Jurkat, Clone E6-1 (cell line): Measurements from ENCODE around the gene LYPD8. TPM values are rescaled to one million over a fixed set of nuclear protein-coding genes. Genes with fewer than 3 reads are reported as not detected.
"Not testable (repeated sequence)": the region's sequence is repeated elsewhere in the genome, so short reads cannot be mapped to it uniquely, and the experiment has no call there.

Experiments
- DNase-seq: peaks from one replicate; pipeline ENCODE4 v3.0.0-alpha.2; 2011; ENCODE audit warnings: low read depth, low spot score
- H3K4me3 ChIP-seq: 2 replicates; pipeline ENCODE4 v1.5.1; 2011; ENCODE audit warnings: mild to moderate bottlenecking, low read length, control low read depth, moderate library complexity
- polyA plus RNA-seq: library from polyadenylated mRNA; unstranded; fragments of >200 nt; gene quantifications from one replicate; pipeline ENCODE4 v1.2.1, GENCODE V29; 2012; ENCODE audit warnings: missing spikeins; ENCODE audit not compliant: insufficient read length, insufficient read depth

The LYPD8 gene, protein sequence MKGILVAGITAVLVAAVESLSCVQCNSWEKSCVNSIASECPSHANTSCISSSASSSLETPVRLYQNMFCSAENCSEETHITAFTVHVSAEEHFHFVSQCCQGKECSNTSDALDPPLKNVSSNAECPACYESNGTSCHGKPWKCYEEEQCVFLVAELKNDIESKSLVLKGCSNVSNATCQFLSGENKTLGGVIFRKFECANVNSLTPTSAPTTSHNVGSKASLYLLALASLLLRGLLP
- polyA plus RNA-seq: not detected

DNA sequence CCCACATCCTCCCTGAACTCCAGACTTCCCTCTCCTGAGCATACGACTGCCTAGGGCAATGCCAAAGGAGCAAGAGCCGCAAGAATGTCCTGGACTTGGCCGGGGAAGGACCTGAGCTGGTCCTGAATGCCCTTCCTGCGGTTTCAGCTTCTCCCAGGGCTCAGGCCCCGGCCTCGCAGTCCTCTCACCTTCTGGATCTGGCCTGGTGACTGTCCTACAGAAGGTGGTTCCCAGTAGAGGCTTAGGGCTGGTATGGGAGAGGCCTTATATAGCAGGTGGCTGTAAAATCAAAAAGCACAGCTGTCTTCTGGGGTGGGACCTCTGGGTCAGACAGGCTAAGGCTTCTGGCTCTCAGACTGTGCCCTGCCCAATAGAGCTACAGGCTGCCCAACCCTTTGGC, at the start of gene LYPD8:
Gene LYPD8 (minus strand): TSS at position 243 of the 400 bp plus-strand sequence. CDS start 4,678 bp downstream, outside the sequence.
- DNase-seq: no peak
- no peak within 1 kb of the TSS for H3K4me3 ChIP-seq

DNA sequence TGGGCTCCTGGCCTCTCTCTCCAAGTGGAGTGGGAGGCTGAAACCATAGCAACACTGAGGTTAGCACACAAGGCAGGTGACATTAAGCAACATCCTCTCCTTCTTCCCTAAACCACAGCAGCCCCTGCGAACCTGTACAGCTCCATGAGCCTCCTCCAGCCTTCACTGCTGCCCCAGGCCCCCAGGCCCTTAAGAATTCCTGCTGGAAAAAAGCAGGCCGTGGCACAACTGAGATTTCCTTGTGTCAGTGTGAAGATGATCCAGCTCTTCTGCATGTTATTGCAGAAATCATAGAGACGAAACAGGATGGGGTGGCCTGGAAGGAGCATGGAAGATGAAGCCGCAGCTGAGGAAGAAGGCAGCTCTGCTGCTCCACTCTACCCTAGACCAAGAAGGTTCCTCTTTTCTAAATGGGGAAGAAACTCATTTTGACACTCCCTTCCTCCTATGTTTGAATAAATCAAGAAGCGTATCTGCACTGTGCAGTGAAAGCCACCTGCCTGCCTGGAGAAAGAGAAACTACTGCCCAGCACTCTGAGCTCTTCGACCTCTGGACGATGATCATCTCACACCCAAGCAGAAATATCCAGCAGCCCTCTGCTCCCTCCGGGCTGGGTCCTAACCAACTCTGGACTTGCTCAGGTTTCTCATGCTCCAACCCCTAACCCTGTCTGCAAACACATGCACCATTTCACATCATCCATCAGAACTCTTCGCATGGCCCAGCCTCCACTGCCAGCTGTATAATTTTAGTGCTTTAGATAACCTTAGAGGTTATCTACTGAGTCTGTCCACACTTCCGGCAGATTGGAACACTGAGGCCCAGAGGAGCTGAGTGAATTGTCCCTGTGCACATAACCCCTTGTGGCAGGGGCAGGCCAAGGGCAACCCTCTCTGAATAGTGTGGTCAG, 49.5 kb upstream of the LYPD8 start:
- no peak for DNase-seq
- H3K4me3 ChIP-seq: no peak overlapping the region

DNA sequence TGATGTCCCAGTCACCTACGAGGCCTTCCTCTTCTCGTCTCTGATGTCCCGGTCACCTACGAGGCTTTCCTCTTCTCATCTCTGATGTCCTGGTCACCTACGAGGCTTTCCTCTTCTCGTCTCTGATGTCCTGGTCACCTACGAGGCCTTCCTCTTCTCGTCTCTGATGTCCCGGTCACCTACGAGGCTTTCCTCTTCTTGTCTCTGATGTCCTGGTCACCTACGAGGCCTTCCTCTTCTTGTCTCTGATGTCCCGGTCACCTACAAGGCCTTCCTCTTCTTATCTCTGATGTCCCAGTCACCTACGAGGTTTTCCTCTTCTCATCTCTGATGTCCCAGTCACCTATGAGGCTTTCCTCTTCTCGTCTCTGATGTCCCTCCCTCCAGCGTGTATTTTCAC, 47.9 kb upstream of the LYPD8 start:
- not testable (repeated sequence) for H3K4me3 ChIP-seq, DNase-seq

DNA sequence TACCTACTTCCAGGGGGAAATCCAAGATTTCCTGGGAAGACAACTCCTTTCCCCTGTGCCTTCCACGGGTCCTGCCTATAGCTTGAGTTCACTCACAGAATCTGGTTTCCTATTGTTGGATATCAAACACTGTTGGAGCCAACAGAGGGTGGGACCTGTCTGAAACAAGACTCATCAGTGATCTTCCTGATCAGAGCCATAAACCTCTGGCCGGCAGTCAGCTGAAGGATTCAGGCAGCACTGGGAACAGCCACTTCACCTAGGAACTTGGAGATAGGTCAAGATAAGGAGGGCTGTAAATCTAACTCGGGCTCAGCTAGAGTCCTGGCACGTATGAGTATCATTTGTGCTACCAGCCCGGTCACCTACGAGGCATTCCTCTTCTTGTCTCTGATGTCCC, 46.9 kb upstream of the LYPD8 start:
- DNase-seq: no peak
- no peak overlapping the region for H3K4me3 ChIP-seq

DNA sequence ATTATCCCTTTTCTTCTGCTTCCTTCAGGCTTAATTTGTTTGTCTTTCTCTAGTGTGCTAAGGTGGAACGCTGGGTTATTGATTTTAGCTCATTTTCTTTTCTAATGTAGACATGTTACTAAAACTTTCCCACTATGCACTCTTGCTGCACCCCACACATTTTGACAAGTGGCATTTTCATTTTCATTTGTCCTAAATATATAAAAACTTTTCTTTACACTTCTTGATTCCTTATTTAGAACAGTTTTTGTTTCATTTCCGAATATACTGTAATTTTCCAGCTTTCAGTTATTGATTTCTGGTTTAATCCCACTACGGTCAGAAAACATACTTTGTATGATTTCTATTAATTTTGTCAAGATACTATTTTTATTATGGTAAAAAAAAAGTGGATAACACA, 44.9 kb upstream of the LYPD8 start:
- no peak for DNase-seq
- H3K4me3 ChIP-seq: no peak overlapping the region

DNA sequence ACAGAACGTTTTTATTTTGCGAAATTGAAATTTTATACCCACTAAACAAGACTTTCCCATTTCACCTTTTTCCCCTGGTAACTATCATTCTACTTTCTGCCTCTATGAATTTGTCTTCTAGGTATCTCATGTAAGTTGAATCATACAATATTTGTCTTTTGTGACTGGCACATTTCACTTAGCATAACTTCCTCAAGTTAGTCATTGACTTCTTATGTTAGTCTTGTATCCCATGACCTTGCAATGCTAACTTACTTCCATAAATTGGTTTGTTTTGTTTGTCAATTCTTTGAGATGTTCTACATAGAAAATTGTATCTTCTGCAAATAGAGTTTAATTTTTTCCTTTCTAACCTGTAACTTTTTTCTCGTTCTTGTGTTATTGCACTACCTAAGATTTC, 43.2 kb upstream of the LYPD8 start:
- no peak overlapping the region for H3K4me3 ChIP-seq
- DNase-seq: no peak

DNA sequence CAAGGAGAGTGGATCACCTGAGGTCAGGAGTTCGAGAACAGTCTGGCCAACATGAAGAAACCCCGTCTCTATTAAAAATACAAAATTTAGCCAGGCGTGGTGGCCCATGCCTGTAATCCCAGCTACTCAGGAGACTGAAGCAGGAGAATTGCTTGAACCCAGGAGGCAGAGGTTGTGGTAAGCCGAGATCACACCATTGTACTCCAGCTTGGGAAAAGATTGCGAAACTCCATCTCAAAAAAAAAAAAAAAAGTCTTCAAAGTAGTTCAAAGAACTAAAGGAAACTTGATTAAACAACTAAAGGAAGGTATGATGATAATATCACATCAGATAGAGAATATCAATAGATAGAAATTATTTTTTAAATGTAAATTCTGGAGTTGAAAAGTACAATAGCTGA, 39.1 kb upstream of the LYPD8 start:
- H3K4me3 ChIP-seq, DNase-seq: not testable (repeated sequence)

DNA sequence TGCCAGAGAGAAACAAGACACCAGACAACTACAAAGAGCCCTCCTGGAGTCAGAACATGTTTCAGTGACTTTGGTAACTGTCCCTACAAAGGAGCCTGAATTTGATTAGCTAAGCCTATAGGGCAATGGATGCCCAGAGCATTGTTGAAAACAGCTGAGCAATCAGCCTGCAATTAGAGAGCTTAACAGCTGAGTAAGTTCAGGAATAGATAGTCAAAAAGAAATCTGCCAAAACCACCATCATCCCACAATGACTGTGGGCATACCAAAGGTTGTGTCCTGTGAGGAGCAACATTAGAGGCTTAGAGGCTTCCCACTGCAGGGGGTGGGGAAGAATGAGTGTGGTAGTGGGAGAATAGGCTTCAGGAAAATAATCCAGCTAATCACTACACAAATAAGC, 38.0 kb upstream of the LYPD8 start:
- H3K4me3 ChIP-seq: no peak overlapping the region
- no peak for DNase-seq

DNA sequence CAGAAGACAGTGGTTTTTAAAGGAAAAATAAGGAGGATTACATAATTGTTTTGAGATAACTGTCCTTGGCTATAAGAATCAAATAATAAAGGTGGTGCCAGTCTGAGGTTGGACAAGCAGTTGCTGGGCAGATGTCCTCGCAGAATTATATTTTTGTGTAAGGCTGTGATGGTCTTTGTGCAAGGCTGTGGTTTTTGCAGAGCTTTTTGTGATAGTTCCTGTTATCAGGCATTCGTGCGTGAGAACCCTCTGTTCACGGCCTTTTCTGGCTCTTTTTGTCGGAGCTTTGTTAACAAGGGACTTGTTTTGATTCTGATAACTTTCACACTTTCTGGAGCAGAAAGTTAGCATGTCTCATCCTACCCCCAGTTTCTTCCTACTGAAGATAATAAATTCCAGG, 36.8 kb upstream of the LYPD8 start:
- no peak overlapping the region for H3K4me3 ChIP-seq
- no peak for DNase-seq

DNA sequence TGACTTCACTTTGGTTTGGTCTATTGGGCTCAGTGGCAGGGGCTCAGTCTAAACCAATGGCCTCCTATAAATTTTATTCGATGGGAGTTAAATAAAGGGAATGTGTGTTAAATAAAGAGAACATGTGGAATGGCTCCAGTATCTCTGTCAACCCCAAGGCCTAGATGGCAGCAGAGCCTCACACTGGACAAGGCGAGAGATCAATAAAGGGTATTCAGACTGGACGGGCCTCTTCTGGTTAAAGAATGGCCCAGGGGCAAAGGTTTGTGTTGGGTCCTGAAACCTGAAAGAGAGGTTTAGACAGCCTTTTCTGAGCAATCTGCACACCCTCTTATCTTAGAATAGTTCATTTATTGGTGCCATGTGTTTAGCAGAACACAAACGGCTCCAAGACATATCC, 35.5 kb upstream of the LYPD8 start:
- no peak for DNase-seq

DNA sequence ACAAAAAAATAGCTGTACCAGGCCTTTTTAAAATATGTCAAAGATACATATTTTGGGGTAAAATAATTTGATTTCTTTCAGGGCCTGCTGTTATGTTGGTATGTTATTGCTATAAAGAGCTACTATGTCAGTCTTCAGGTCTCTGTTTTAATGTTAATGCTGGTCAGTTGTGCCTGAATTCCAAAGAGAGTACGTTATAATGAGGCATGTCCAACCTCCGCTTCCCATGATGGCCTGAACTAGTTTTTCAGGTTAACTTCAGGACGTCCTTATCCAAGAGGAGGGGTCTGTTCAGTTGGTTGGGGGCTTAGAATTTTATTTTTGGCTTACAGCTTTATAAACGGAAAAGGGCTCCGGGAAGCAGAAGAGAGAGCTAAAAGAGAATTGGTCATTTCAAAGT, 34.9 kb upstream of the LYPD8 start:
- no peak overlapping the region for H3K4me3 ChIP-seq
- no peak for DNase-seq

More for the DNA sequence above, 35.5 kb upstream of the LYPD8 start:
- no peak overlapping the region for H3K4me3 ChIP-seq

DNA sequence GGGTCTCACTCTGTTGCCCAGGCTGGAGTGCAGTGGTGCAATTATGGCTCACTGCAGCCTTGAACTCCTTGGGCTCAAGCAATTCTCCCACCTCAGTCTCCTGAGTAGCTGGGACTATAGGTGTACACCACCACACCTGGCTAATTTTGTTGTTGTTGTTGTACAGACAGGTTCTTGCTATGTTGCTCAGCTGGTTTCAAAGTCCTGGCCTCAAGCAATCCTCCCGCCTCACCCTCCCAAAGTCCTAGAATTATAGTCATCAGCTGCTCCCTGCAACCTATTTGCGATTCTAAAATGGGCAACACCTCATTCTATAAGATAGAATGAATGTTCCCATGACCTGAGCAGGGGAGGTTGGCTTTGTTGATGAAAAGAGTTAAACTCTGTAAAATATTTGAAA, 33.8 kb upstream of the LYPD8 start:
- not testable (repeated sequence) for DNase-seq, H3K4me3 ChIP-seq

DNA sequence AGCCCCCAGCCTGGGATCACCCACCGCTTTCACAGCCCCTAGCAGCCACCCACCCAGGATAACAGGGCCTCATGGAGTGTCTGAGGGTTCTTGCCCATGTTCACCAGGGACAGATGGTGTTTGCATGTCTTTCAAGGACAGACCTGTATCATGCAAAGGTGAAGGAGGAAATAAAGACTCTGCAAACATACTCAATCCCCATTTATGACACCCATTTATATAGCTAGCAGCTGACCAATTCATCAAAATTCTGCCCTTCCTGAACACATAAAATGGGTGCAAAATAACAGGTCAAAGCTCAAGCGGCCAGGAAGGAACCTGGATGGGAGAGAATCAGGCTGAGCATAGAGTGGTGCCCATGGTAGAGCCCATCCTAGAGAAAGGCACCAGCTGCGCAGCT, 32.8 kb upstream of the LYPD8 start:
- no peak for DNase-seq
- H3K4me3 ChIP-seq: no peak overlapping the region

DNA sequence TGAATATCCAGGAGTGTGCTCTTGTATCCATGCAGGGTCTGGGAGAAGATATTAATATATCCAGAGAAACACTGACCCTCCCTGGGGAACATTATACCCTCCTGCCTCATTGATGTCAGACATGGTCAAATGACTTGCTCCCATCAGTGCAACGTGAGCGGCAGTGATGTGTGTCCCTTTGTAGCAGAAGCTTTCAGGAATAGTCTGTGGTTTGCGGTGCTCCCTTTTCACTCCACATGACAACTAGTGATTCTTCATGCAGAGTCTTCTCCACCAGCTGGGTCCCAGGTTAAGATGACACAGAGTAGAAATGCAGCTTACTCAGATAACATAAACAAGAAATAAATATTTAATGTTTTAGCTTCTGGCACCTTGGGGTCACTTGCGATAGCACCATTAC, 31.9 kb upstream of the LYPD8 start:
- H3K4me3 ChIP-seq: no peak overlapping the region
- DNase-seq: no peak

DNA sequence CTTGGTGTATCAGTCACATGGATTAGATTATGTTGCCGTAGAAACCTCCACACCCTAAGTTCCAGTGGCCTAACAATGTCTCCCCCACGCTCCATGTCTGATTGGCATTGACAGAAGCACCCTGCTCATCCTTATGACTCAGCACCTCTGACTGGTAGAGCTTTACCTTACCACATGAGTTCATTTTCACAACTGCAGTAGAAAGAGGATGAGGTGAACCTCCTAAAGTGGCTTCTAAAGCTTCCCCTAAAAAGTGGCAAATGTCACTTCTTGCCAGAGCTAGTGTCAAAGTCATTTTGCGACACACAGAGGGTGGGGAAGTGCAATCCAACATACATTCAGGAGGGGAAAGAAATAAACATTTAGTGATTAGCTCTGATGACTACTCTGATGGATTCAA, 30.6 kb upstream of the LYPD8 start:
- DNase-seq: no peak
- no peak overlapping the region for H3K4me3 ChIP-seq

DNA sequence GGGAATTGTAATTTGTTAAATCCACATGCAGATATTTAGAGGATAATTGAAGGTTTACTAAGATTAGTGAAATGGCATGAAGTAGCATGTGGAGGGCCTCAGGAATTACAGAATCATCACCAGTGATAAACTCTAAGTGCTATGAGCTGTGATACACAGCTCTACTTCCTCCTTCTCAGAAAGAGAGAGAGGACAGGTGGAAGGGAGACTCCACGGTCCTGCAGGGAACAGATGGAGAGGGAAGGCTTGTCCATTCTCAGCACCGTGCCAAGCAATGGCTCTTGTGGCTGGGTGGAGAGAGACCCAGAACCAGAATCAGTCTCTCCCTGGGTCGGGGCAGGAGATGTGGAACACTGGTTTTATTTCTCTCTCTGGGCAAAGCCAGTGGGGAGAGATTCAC, 27.8 kb upstream of the LYPD8 start:
- no peak overlapping the region for H3K4me3 ChIP-seq
- no peak for DNase-seq

DNA sequence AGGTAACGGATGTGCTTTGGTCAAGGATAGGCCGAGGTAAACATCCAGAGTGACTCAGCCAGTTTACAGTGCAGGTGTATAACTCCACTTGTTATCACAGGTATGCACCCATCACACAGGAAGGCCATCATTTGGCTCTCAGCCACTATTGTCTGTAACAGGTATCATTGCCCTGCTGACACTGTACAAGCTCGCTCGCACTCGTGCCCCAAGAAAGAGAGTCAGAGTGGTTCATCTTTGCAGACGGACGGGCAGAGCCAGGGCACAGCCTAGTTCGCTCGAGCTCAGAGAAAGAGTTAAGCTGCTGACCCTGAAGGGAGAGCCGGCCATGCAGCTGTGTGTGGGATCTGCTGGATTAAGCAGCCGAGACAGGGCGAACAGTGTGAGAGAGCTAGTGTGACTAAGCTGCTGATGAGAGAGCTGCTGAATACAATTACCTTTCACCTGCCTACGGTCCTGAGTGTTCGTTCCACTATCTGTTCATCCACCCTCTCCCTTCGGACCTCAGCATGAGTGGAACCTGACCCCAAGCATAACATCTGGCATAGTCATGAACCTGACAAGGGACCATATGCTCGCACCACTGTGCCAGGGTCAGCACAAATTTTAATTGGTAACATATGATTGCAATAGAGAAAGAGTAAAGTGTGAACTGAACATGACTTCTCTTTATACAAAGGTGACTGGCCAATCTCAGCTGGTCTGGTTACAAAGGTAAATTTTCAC, 27.0 kb upstream of the LYPD8 start:
- no peak for DNase-seq
- no peak overlapping the region for H3K4me3 ChIP-seq

DNA sequence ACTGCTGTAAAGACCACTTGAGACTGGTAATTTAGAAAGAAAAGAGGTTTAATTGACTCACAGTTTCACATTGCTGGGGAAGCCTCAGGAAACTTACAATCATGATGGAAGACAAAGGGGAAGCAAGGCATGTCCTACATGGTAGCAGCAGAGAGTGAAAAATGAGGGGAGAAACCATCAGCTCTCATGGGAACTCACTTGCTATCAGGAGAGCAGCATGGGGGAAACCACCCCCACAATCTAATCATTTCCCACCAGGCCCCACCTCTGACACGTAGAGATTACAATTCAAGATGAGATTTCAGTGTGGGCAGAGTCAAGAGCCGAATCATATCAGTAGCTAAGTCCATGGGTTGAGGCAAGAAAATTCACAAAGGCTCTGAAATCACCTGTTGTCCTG, 23.8 kb upstream of the LYPD8 start:
- no peak overlapping the region for H3K4me3 ChIP-seq
- no peak for DNase-seq

DNA sequence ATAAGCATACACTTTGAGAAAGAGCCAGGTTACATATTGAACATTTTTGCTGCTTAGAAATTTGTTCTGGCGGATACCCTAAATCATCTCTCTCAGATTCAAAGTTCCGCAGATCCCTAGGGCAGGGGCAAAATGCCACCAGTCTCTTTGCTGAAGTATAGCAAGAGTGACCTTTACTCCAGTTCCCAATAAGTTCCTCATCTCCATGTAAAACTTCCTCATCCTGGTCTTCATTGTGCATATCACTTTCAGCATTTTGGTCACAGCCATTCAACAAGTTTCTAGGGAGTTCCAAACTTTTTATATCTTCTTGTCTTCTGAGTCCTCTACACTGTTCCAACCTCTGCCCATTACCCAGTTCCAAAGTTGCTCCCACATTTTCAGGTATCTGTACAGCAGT, 23.3 kb upstream of the LYPD8 start:
- H3K4me3 ChIP-seq: no peak overlapping the region
- DNase-seq: no peak

DNA sequence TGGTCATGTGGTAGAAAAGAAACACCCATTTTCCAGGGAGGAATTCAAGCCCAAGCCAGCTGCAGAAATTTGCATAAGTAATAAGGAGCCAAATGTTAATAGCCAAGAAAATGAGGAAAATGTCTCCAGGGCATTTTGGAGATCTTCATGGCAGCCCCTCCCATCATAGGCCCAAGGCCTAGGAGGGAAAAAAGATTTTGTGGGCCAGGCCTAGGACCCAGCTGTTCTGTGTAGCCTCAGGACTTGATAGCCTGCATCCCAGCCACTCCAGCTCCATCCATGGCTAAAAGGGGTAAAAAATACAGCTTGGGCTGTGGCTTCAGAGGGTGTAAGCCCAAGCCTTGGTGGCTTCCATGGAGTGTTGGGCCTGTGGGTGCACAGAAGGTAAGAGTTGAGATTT, 21.4 kb upstream of the LYPD8 start:
- no peak overlapping the region for H3K4me3 ChIP-seq
- DNase-seq: no peak
